Smooth muscle cell (in vitro differentiated cells): Measurements from ENCODE around the gene VPS72. TPM values are rescaled to one million over a fixed set of nuclear protein-coding genes. Genes with fewer than 3 reads are reported as not detected.

Experiments
- DNase-seq: peaks from one replicate; lab custom pipeline; 2025; ENCODE audit not compliant: unreplicated experiment; lab: John Stamatoyannopoulos, UW
- H2AFZ ChIP-seq: fragments of 200-600 bp; sonication (generic); 2 replicates; pipeline ENCODE4 v1.6.0; 2016; ENCODE audit warnings: antibody characterized with exemption, low read depth, mild to moderate bottlenecking
- H3F3A ChIP-seq: fragments of 200-600 bp; sonication (generic); 2 replicates; pipeline ENCODE4 v1.6.0; 2017; ENCODE audit warnings: antibody characterized with exemption, low read depth
- H3K27ac ChIP-seq: fragments of 200-600 bp; sonication (generic); 2 replicates; pipeline ENCODE4 v1.5.1; 2016; ENCODE audit warnings: low read depth, mild to moderate bottlenecking
- H3K27me3 ChIP-seq: fragments of 200-600 bp; sonication (generic); 2 replicates; pipeline ENCODE4 v1.6.1; 2016; ENCODE audit warnings: low read depth, mild to moderate bottlenecking
- H3K36me3 ChIP-seq: fragments of 200-600 bp; sonication (generic); 2 replicates; pipeline ENCODE4 v1.5.1; 2016; ENCODE audit warnings: low read depth
- H3K4me1 ChIP-seq: fragments of 200-600 bp; sonication (generic); 2 replicates; pipeline ENCODE4 v1.5.1; 2016; ENCODE audit warnings: low read depth
- H3K4me2 ChIP-seq: fragments of 200-600 bp; sonication (generic); 2 replicates; pipeline ENCODE4 v1.6.0; 2016; ENCODE audit warnings: mild to moderate bottlenecking
- H3K4me3 ChIP-seq: fragments of 200-600 bp; sonication (generic); 2 replicates; pipeline ENCODE4 v1.5.1; 2016; ENCODE audit warnings: mild to moderate bottlenecking
- H3K79me2 ChIP-seq: fragments of 200-600 bp; sonication (generic); 2 replicates; pipeline ENCODE4 v1.6.0; 2016; ENCODE audit warnings: low read depth, mild to moderate bottlenecking
- H3K9ac ChIP-seq: fragments of 200-600 bp; sonication (generic); 2 replicates; pipeline ENCODE4 v1.6.0; 2016; ENCODE audit warnings: low read depth
- H3K9me3 ChIP-seq: fragments of 200-600 bp; sonication (generic); replicated peaks from 2 replicates; pipeline ENCODE4 v1.5.1; 2016; ENCODE audit warnings: low read depth
- H4K20me1 ChIP-seq: fragments of 200-600 bp; sonication (generic); 2 replicates; pipeline ENCODE4 v1.6.0; 2016; ENCODE audit warnings: low read depth
- CTCF ChIP-seq: fragments of 200-600 bp; sonication (generic); IDR thresholded peaks from 2 replicates; pipeline ENCODE4 v1.5.1; 2017; ENCODE audit warnings: borderline replicate concordance, mild to moderate bottlenecking, antibody characterized with exemption; ENCODE audit not compliant: insufficient read depth, poor library complexity, severe bottlenecking
- WGBS: methylation state at CpG from one replicate; pipeline ENCODE4 v1.1.7; 2016; ENCODE audit warnings: low lambda C conversion rate; 5-methylcytosine and 5-hydroxymethylcytosine counted together
- polyA plus RNA-seq: library from polyadenylated mRNA; unstranded; fragments of >200 nt; fragmentation: Nextera tagmentation; extraction: Ambion mirVana; gene quantifications from 2 replicates; pipeline ENCODE4 v1.2.1, GENCODE V29; 2016
- total RNA-seq: library from RNA; depleted of rRNA; stranded (reverse); fragments of >200 nt; gene quantifications from 2 replicates; pipeline ENCODE4 v1.2.3, GENCODE V29; 2014

The VPS72 gene
- total and polyA plus RNA-seq, 2 experiments from 2014 or later = 35.0 to 57.9 TPM

GRCh38 chr1:151130987-151131586, 58.9 kb downstream of the VPS72 start:
- peak overlapping the region; percentile 34 for H2AFZ ChIP-seq
- 11% methylated on average over 45 of the region's 45 CpGs for WGBS
- no peaks in the 10 kb centered on the region for H4K20me1 ChIP-seq
- H3K9ac ChIP-seq = no peak overlapping the region
- no peak overlapping the region for H3K27ac ChIP-seq
- peak overlapping the region; percentile 87 for H3K4me2 ChIP-seq
- peaks cover 13% of the 10 kb centered on the region for H3K27me3 ChIP-seq
- peak; percentile 21 for DNase-seq
- no peaks in the 10 kb centered on the region for H3K9me3 ChIP-seq
- no peaks in the 10 kb centered on the region for H3F3A ChIP-seq
- H3K4me1 ChIP-seq = peaks cover 6% of the 10 kb centered on the region
- H3K36me3 ChIP-seq = no peaks in the 10 kb centered on the region
- H3K79me2 ChIP-seq = no peaks in the 10 kb centered on the region
- H3K4me3 ChIP-seq = peak overlapping the region; percentile 40
- TF ChIP-seq CTCF = no peak

GRCh38 chr1:151128800-151129199, 61.2 kb downstream of the VPS72 start:
- Histone ChIP-seq H3K36me3 (no peaks in the 10 kb centered on the region), H3K4me2 (no peak overlapping the region), H3K79me2 (no peaks in the 10 kb centered on the region), H4K20me1 (no peaks in the 10 kb centered on the region), H3K4me1 (peaks cover 6% of the 10 kb centered on the region), H3K27me3 (peaks cover 13% of the 10 kb centered on the region), H3K9ac (no peak overlapping the region), H3K9me3 (no peaks in the 10 kb centered on the region), H3K27ac (no peak overlapping the region), H2AFZ (no peak overlapping the region), H3F3A (no peaks in the 10 kb centered on the region), H3K4me3 (no peak overlapping the region)
- no peak for TF ChIP-seq CTCF
- DNase-seq = no peak
- 53% methylated on average over 6 of the region's 6 CpGs for WGBS

Other genes with a start within 250 kb of the VPS72 start
- 80.0 and 81.8 TPM in 2 replicates for gene CERS2, start 215.4 kb downstream of the VPS72 start, total RNA-seq
- gene CERS2, start 215.4 kb downstream of the VPS72 start, polyA plus RNA-seq = 96.3 and 108 TPM in 2 replicates
- gene ANXA9, start 207.9 kb downstream of the VPS72 start, total RNA-seq = 0.67 and 2.6 TPM in 2 replicates
- gene ANXA9, start 207.9 kb downstream of the VPS72 start, polyA plus RNA-seq = 0.19 and 0.31 TPM in 2 replicates
- 3.2 and 4.9 TPM in 2 replicates for gene MINDY1, start 183.3 kb downstream of the VPS72 start, total RNA-seq
- gene MINDY1, start 183.3 kb downstream of the VPS72 start, polyA plus RNA-seq = 2.4 and 8.5 TPM in 2 replicates
- 15.2 and 16.8 TPM in 2 replicates for gene PRUNE1, start 181.7 kb downstream of the VPS72 start, total RNA-seq
- gene PRUNE1, start 181.7 kb downstream of the VPS72 start, polyA plus RNA-seq = 10.1 and 19.5 TPM in 2 replicates
- 5.3 and 5.6 TPM in 2 replicates for gene BNIPL, start 153.6 kb downstream of the VPS72 start, total RNA-seq
- 0.93 and 1.2 TPM in 2 replicates for gene BNIPL, start 153.6 kb downstream of the VPS72 start, polyA plus RNA-seq
- gene C1orf56, start 142.4 kb downstream of the VPS72 start, total RNA-seq = 1.2 and 1.6 TPM in 2 replicates
- 4.4 and 8.0 TPM in 2 replicates for gene C1orf56, start 142.4 kb downstream of the VPS72 start, polyA plus RNA-seq
- gene CDC42SE1, start 130.6 kb downstream of the VPS72 start, total RNA-seq = 63.3 and 75.9 TPM in 2 replicates
- gene CDC42SE1, start 130.6 kb downstream of the VPS72 start, polyA plus RNA-seq = 15.2 and 20.8 TPM in 2 replicates
- gene MLLT11, start 129.8 kb downstream of the VPS72 start, total RNA-seq = 50.1 and 53.4 TPM in 2 replicates
- 73.2 and 74.2 TPM in 2 replicates for gene MLLT11, start 129.8 kb downstream of the VPS72 start, polyA plus RNA-seq
- gene GABPB2, start 119.4 kb downstream of the VPS72 start, total RNA-seq = 3.6 and 9.1 TPM in 2 replicates
- gene GABPB2, start 119.4 kb downstream of the VPS72 start, polyA plus RNA-seq = 1.3 and 3.0 TPM in 2 replicates
- gene SEMA6C, start 43.6 kb downstream of the VPS72 start, total RNA-seq = 9.3 and 9.5 TPM in 2 replicates
- gene SEMA6C, start 43.6 kb downstream of the VPS72 start, polyA plus RNA-seq = 8.1 and 10.4 TPM in 2 replicates
- not detected in 2 replicates for gene TNFAIP8L2, start 33.5 kb downstream of the VPS72 start, total RNA-seq
- gene TNFAIP8L2, start 33.5 kb downstream of the VPS72 start, polyA plus RNA-seq = 0.14 TPM in 1 of 2 replicates, not detected in the other
- gene LYSMD1, start 24.3 kb downstream of the VPS72 start, total RNA-seq = 9.7 and 17.8 TPM in 2 replicates
- 1.9 and 2.5 TPM in 2 replicates for gene LYSMD1, start 24.3 kb downstream of the VPS72 start, polyA plus RNA-seq
- gene SCNM1, start 24.1 kb downstream of the VPS72 start, total RNA-seq = 49.7 and 58.6 TPM in 2 replicates
- gene SCNM1, start 24.1 kb downstream of the VPS72 start, polyA plus RNA-seq = 94.8 and 105 TPM in 2 replicates
- not detected in 2 replicates for gene TMOD4, start 14.2 kb downstream of the VPS72 start, total RNA-seq
- gene TMOD4, start 14.2 kb downstream of the VPS72 start, polyA plus RNA-seq = 0.37 TPM in 1 of 2 replicates, not detected in the other
- gene PIP5K1A, start 8.4 kb upstream of the VPS72 start, total RNA-seq = 54.6 and 78.2 TPM in 2 replicates
- gene PIP5K1A, start 8.4 kb upstream of the VPS72 start, polyA plus RNA-seq = 24.1 and 25.8 TPM in 2 replicates
- 97.2 and 109 TPM in 2 replicates for gene PSMD4, start 64.5 kb upstream of the VPS72 start, total RNA-seq
- gene PSMD4, start 64.5 kb upstream of the VPS72 start, polyA plus RNA-seq = 192 and 198 TPM in 2 replicates
- gene ZNF687, start 92.1 kb upstream of the VPS72 start, total RNA-seq = 10.7 and 13.1 TPM in 2 replicates
- gene ZNF687, start 92.1 kb upstream of the VPS72 start, polyA plus RNA-seq = 2.4 and 4.2 TPM in 2 replicates
- gene PI4KB, start 137.2 kb upstream of the VPS72 start, total RNA-seq = 28.0 and 32.2 TPM in 2 replicates
- gene PI4KB, start 137.2 kb upstream of the VPS72 start, polyA plus RNA-seq = 46.7 and 58.7 TPM in 2 replicates
- 22.7 and 53.0 TPM in 2 replicates for gene RFX5, start 157.1 kb upstream of the VPS72 start, total RNA-seq
- 12.4 and 16.3 TPM in 2 replicates for gene RFX5, start 157.1 kb upstream of the VPS72 start, polyA plus RNA-seq
- 22.0 and 26.7 TPM in 2 replicates for gene SELENBP1, start 182.5 kb upstream of the VPS72 start, total RNA-seq
- 28.8 and 40.2 TPM in 2 replicates for gene SELENBP1, start 182.5 kb upstream of the VPS72 start, polyA plus RNA-seq
- gene PSMB4, start 209.4 kb upstream of the VPS72 start, total RNA-seq = 308 and 316 TPM in 2 replicates
- gene PSMB4, start 209.4 kb upstream of the VPS72 start, polyA plus RNA-seq = 88.6 and 94.1 TPM in 2 replicates